NB4 (cell line): Measurements from ENCODE around the gene KNOP1.
"Not testable (repeated sequence)": the region's sequence is repeated elsewhere in the genome, so short reads cannot be mapped to it uniquely, and the experiment has no call there.

Experiments used
- DNase-seq: peaks from one replicate; pipeline ENCODE4 v3.0.0; 2010; ENCODE audit warnings: low read depth
- H3K4me3 ChIP-seq: one replicate; pipeline ENCODE4 v1.5.1; 2011; ENCODE audit warnings: mild to moderate bottlenecking, low read depth, low read length, moderate library complexity
- CTCF ChIP-seq: IDR thresholded peaks from one replicate; pipeline ENCODE4 v1.5.1; 2012; ENCODE audit warnings: low read depth, low read length
- MAX ChIP-seq: IDR thresholded peaks from 2 replicates; pipeline ENCODE4 v1.6.1; 2011; ENCODE audit warnings: low read depth, low read length
- MYC ChIP-seq: IDR thresholded peaks from 2 replicates; pipeline ENCODE4 v1.6.1; 2011; ENCODE audit warnings: low read depth, low read length
- POLR2A ChIP-seq: IDR thresholded peaks from 2 replicates; pipeline ENCODE4 v1.6.1; 2011; ENCODE audit warnings: mild to moderate bottlenecking; ENCODE audit not compliant: insufficient read length; ENCODE audit errors: extremely low read depth

The KNOP1 gene

GRCh38 chr16:19733551-19733950, 15.5 kb upstream of the KNOP1 start:
- TF ChIP-seq CTCF (no peak), POLR2A (no peak), MYC (no peak), MAX (no peak)
- H3K4me3 ChIP-seq, result no peak overlapping the region
- DNase-seq, result no peak

GRCh38 chr16:19728636-19728965, 10.6 kb upstream of the KNOP1 start:
- no peak overlapping the region for H3K4me3 ChIP-seq
- TF ChIP-seq CTCF (no peak), MAX (no peak), POLR2A (no peak), MYC (no peak)
- no peak for DNase-seq

GRCh38 chr16:19722981-19723380, 5.0 kb upstream of the KNOP1 start:
- H3K4me3 ChIP-seq, result no peak overlapping the region
- TF ChIP-seq CTCF (no peak), MAX (no peak), MYC (no peak), POLR2A (no peak)
- no peak for DNase-seq

- no peak for TF ChIP-seq POLR2A
- TF ChIP-seq MAX, result no peak
- no peak for TF ChIP-seq MYC
- no peak for TF ChIP-seq CTCF
- no peak for DNase-seq
- H3K4me3 ChIP-seq, result no peak overlapping the region
These were observed 4.4 kb upstream of the KNOP1 start for GRCh38 chr16:19722269-19722952.

- DNase-seq, result no peak
- H3K4me3 ChIP-seq, result peak overlapping the region; percentile 100
- no peak for TF ChIP-seq MAX
- TF ChIP-seq MYC, result no peak
- TF ChIP-seq CTCF, result no peak
- no peak for TF ChIP-seq POLR2A
These were observed 568 bp upstream of the KNOP1 start for GRCh38 chr16:19718624-19718965.

GRCh38 chr16:19717314-19717713, 713 bp downstream of the KNOP1 start:
- H3K4me3 ChIP-seq, result peak overlapping the region; percentile 100
- DNase-seq, result peak; percentile 40
- no peak for TF ChIP-seq CTCF
- no peak for TF ChIP-seq POLR2A
- no peak for TF ChIP-seq MYC
- no peak for TF ChIP-seq MAX

GRCh38 chr16:19716728-19717127, 1.3 kb downstream of the KNOP1 start:
- H3K4me3 ChIP-seq, result peak overlapping the region; percentile 100
- not testable (repeated sequence) for DNase-seq
